ENCODE measurements around the gene PRR36. TPM values are rescaled to one million over a fixed set of nuclear protein-coding genes. Genes with fewer than 3 reads are reported as not detected.

PRR36 gene
- total RNA-seq, 3 donors from 2014 or later: 0.22 to 0.58 (median 0.23) TPM

GRCh38 chr19:7830272-7830771 is 43.9 kb downstream of the PRR36 start:
- H3K4me1 ChIP-seq (ENCODE audit: low read depth): peaks cover 10% of the 10 kb centered on the region
- ATAC-seq: no peak
- TF ChIP-seq, protein P1, sequence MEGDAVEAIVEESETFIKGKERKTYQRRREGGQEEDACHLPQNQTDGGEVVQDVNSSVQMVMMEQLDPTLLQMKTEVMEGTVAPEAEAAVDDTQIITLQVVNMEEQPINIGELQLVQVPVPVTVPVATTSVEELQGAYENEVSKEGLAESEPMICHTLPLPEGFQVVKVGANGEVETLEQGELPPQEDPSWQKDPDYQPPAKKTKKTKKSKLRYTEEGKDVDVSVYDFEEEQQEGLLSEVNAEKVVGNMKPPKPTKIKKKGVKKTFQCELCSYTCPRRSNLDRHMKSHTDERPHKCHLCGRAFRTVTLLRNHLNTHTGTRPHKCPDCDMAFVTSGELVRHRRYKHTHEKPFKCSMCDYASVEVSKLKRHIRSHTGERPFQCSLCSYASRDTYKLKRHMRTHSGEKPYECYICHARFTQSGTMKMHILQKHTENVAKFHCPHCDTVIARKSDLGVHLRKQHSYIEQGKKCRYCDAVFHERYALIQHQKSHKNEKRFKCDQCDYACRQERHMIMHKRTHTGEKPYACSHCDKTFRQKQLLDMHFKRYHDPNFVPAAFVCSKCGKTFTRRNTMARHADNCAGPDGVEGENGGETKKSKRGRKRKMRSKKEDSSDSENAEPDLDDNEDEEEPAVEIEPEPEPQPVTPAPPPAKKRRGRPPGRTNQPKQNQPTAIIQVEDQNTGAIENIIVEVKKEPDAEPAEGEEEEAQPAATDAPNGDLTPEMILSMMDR (IDR thresholded peaks at IDR 0.05): no peak

DNA sequence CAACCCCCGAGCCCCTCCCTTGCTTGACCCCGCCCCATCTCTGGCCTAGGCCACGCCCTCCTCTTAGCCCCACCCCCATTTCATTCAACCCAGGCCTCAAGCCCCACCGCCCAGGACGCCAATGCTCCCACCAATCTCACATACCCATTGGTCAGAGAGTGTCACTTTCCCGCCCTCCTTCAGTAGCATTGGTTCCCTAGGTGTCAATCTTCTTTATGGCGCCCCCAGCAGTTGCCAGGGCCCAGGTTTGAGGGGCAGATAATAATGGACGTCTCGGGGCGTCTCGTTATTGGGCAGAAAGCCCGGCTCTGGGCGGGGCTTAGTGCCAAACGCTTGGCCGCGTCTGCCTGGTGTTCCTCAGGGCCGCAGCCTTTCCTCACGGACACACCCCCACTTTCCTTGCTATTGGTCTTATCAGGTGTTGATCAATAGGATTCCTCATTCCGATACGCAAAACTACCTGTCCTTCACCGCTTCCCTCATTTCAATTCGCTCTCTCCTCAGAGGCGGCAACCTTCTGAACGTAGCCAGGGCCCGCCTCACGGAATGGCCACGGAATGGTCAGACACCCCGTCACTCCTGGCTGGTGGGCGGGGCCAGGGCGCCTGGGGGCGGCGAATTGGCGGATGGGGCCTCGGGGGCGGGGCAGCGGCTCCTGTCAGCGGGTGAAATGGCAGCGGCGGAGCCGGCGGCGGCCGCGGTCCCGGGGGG is 44.5 kb downstream of the PRR36 start, which contains the start of gene EVI5L:
Gene EVI5L (plus strand): TSS at position 658 of the 711 bp plus-strand sequence. CDS start 16,325 bp downstream, outside the sequence.
- ATAC-seq: peak; percentile 89
- H3K4me3 ChIP-seq: peak within 1 kb of the TSS; percentile 54
- H3K36me3 ChIP-seq (ENCODE audit: low read depth): no peaks in the 10 kb centered on the region
- intact Hi-C loops (cut with DNase I, micrococcal nuclease): no loop called here
- peak; percentile 99 to 100 (median 99) for DNase-seq
- TF ChIP-seq, protein P1 (IDR thresholded peaks at IDR 0.05): no peak
- no peaks in the 10 kb centered on the region for H3K9me3 ChIP-seq
- H3K4me1 ChIP-seq (ENCODE audit: low read depth): peaks cover 10% of the 10 kb centered on the region

More at GRCh38 chr19:7830272-7830771, 43.9 kb downstream of the PRR36 start:
- no peaks in the 10 kb centered on the region for H3K36me3 ChIP-seq (ENCODE audit: low read depth)
- no peaks in the 10 kb centered on the region for H3K9me3 ChIP-seq
- intact Hi-C loops (cut with DNase I, micrococcal nuclease): no loop called here
- peak in 2 of 3 donors; percentile 44 to 60 for DNase-seq
- peak overlapping the region; percentile 54 for H3K4me3 ChIP-seq

- TF ChIP-seq, protein P1 (IDR thresholded peaks at IDR 0.05): no peak
- Histone ChIP-seq H3K36me3 (ENCODE audit: low read depth) (no peaks in the 10 kb centered on the region), H3K4me1 (ENCODE audit: low read depth) (peaks cover 10% of the 10 kb centered on the region), H3K9me3 (no peaks in the 10 kb centered on the region), H3K4me3 (no peak overlapping the region)
- intact Hi-C loops (cut with DNase I, micrococcal nuclease): no loop called here
- no peak for ATAC-seq
- DNase-seq: no peak
Observed at GRCh38 chr19:7829166-7829520, 45.0 kb downstream of the PRR36 start.

GRCh38 chr19:7823686-7824301 is 50.4 kb downstream of the PRR36 start:
- Histone ChIP-seq H3K9me3 (no peaks in the 10 kb centered on the region), H3K36me3 (ENCODE audit: low read depth) (no peaks in the 10 kb centered on the region), H3K4me1 (ENCODE audit: low read depth) (no peaks in the 10 kb centered on the region), H3K4me3 (no peak overlapping the region)
- ATAC-seq (no peak), DNase-seq (no peak)
- intact Hi-C loops (cut with DNase I, micrococcal nuclease): no loop called here
- TF ChIP-seq, protein P1 (IDR thresholded peaks at IDR 0.05): no peak

DNA sequence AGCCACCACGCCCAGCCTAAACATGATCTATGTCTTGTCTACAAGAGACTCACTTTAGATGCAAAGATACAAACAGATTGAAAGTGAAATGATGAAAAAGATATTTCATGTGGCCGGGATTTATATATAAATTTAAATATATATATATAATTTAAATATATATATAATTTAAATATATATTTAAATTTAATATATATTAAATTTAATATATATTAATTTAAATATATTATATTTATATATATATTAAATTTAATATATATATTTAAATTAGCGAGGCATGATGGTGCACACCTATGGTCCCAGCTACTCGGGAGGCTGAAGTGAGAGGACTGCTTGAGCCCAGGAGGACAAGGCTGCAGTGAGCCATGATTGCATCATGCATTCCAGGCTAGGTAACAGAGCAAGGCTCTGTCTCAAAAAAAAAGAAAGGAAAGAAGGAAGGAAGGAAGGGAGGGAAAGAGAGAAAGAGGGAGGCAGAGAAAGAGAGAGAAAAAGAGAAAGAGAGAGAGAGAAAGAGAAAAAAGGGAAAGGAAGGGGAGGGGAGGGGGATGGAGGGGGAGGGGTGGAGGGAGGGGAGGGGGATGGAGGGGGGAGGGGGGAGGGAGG is 51.2 kb downstream of the PRR36 start:
- Histone ChIP-seq H3K4me3 (no peak overlapping the region), H3K4me1 (ENCODE audit: low read depth) (no peaks in the 10 kb centered on the region), H3K9me3 (no peaks in the 10 kb centered on the region), H3K36me3 (ENCODE audit: low read depth) (no peaks in the 10 kb centered on the region)
- ATAC-seq (no peak), DNase-seq (no peak)
- TF ChIP-seq, protein P1 (IDR thresholded peaks at IDR 0.05): no peak
- intact Hi-C loops (cut with DNase I, micrococcal nuclease): no loop called here
